ENCODE measurements around the gene MIER2.
"Not testable (repeated sequence)": the region's sequence is repeated elsewhere in the genome, so short reads cannot be mapped to it uniquely, and the experiment has no call there.

The MIER2 gene

DNA sequence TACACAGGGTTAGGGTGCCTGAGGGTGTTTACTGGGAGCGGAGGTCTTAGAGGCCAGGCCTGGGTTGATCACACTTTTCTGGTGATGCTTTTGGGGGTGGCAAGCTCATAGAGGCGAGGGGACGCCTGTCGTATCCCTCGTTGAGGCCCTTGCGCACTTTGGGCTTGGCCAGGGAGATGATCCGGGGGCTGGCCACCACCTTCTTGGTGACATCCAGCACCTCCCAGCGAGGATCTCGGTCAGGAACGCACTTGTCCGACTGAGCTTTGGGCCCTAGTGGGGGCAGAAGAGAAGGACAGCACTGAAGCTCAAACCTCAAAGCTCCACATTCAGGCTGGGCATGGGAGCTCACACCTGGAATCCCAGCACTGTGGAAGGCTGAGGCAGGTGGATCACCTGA lies 17.6 kb upstream of the MIER2 start:
- no peak for DNase-seq (ENCODE audit: low read depth)

- DNase-seq (ENCODE audit: low read depth) = no peak
These were observed 15.0 kb upstream of the MIER2 start for GRCh38 chr19:359653-359925.

DNA sequence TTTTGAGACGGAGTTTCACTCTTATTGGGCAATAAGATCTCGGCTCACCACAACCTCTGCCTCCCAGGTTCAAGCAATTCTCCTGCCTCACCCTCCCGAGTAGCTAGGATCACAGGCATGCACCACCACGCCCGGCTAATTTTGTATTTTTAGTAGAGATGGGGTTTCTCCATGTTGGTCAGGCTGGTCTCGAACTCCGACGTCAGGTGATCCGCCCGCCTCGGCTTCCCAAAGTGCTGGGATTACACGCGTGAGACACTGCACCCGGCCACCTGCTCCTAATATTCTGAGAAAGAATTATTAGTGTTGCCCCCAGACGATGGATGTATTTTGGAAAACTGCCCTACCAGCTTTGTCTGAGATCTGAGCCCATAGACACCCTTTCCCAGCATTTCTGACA lies 10.9 kb upstream of the MIER2 start:
- DNase-seq (ENCODE audit: low read depth) = not testable (repeated sequence)

DNA sequence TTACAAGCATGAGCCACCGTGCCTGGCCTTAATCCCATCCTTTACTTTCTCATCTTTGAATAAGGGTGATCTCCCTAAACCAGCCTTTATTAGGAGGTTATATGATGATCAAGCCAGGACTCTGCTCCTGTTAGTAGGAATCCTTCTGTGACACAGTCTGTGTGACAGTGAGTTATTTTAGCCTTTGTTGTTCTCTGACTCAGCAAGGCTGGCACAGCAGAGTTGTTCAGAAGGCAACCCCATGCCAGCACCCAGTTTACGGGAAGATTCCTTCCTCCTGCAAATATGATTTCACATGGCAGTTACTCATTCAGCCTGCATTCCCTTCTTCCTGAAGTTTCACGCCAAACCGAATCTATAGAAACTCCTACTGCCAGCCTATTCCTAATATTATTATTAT lies 10.5 kb upstream of the MIER2 start:
- no peak for DNase-seq (ENCODE audit: low read depth)

DNA sequence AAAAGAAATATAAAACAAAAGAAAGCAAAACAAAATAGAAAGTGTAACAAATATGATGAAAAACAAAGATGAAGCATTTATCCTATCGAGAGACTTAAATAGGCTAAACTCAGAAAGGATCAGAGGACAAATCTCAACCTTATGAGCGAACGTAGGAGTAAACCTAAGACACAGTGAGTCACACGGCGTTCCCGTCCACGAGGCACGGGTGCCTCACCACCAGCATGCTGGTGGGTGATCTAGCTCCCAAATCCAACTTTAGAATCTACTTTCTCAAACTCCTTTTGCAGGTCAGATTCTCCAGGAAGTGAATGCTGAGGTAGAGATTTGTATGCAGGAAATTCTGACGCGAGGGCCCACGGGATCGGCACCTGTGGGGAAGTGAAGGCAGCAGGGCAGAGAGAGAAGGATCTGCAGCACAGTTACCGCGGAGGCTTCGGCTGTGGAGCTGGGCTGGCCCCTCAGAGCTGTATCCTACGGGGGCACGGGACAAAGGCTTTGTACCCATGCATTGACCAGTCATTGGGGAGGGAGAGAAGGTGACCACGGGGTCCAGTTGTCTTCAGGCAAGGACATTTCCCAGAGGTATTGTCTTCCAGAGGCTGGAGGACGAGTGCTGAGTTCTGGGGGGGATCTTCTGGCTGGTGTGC lies 7.5 kb upstream of the MIER2 start:
- DNase-seq (ENCODE audit: low read depth) = no peak

DNA sequence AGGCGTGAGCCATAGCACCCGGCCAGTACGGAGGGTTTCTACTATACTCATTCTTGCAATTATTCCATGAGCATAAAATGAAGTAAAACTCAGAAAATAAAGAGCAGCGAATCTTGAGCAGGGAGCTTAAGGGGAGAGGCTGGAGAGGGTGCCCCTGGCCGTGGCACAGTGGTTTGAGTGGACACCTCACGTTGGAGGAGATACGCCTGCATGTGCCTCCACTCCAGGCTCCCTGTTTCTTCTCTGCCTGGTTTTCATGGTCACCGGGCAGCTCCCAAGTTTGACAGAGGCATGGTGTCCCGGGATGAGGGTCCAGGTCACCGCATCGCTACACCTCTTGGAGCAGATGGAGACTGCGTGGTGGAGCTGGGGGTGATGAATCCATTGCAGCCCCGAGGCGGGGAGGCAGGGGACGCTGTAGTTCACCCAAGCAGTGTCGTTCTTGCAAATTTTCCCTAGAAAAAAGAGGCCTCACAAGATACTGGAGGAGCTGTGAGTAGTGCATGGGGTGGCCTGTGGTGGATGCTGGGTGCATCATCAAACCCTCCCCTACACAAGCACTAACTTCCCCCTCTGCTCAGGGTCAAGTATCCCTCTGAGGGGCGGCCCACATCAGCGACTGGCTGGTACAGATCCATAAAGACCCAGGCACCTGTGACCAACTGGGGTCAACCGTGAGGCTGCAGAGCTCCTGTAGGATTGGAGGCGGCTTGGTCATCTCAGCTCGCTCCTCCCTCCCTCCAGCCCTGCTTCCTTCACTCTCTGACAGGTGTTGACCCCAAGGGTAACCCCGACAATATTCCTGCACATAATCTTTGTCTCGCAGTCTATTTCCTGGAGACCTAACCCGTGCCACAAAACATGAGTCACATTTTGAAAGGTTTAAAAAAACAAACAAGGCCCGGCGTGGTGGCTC lies 3.6 kb upstream of the MIER2 start:
- no peak for DNase-seq (ENCODE audit: low read depth)

DNA sequence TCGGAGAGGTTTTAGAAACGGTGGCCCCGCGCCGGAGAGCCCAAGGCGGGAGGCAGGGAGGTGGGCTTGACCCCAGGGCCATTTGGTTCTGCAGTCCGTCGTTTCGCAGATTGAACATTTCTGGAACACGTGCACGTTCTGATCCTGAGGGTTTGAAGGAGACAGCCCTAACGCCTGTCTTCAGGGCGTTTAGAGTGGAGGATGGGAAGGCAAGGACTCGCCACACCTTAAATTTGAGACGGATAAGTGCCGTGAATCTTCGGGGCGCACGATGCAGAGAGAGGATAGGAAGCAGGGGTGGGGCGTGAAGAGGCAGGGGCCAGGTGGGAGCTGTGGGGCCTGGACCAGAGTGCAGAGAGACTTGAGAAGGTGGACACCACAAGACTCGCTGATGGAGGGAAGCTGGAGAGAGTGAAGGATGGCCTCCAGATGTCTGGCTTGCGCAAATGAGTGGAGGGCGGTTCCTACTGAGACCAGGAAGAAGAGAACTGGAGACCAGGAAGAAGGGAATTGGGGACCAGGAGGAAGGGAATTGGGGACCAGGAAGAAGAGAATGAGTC lies 804 bp upstream of the MIER2 start:
- no peak for DNase-seq (ENCODE audit: low read depth)

DNA sequence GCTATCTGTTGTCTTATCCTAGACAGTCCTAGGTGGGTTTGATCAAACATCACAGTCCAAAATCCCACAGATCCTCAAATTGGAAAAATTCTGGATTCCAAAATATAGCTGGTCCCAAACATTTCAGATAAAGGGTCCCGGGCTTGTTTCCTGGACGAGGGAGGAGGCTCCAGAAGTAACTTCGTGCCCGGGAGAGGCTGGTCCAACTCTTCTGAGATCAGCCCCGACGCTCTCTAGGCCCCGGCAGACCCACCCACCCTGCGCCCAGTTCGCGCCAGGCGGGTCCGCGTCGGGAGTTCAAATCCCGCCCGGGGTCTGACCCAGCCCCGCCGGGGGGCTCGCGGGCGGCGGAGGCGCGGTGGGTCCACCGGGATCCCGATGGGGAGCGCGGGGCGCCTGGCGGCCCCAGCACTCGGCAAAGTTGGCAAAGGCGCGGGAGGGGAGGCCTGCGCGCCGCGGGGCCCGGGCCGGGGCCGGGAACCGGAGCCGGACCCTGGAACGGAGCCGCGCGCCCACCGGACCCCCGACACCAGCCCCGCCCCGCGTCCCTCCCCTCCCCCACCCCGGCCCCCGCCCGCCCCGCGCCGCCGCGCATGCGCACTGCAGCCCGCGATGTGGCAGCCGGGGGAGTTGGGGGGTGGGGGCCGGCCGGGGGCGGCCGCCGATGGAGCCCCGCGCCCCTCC lies 513 bp downstream of the MIER2 start:
- no peak for DNase-seq (ENCODE audit: low read depth)

DNA sequence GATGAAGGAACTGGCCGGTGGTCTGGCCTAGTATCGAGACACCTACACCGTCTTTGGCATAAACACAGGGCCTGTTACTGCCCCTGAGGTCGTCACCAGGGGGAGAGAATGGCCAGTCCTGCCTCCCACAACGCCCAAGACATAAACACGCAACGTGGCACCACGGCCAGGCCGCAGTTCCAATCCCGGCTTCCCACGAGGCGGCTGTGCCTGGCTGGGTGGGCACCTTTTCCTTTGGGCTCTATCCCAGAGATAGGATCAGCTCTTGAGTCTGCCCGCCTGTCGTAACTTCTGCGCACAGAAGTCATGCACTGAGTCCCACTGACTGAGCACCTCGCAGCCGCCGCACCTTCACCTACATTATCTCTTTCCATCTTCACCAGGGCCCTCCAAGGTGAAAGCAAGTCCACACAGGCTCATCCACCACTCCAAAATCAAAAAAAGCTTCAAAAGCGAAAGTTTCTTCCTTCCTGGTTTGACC lies 1.1 kb downstream of the MIER2 start:
- DNase-seq (ENCODE audit: low read depth) = no peak

DNA sequence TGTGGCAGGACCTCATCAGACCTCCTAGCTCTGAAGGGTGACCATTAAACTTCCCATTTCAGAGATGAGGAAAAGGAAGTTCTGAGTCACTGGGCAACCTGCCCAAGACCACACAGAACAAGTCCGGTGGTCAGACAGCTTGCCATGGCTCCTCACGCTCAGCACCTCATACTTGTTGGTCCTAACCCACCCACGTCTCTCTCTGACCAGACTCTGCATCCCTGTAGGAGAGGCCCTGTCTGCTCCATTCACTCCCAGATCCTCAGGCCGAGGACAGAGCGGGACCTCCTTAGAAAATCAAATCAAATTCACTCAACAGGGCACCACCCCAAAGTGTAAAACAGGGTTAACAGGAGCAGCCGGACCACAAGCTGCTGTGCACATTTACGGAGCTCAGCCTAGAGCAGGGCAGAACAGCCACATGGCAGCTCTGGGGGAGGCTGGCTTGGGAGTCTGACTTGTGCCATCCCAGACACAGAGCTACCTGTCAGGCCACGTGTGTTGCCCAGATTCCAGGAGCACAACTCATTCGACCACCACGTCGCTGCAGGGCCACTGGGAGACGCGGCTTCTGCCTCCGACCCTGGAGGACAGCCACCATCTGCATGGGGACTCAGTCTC lies 1.7 kb downstream of the MIER2 start:
- DNase-seq (ENCODE audit: low read depth) = no peak

GRCh38 chr19:342128-342455 lies 2.5 kb downstream of the MIER2 start:
- DNase-seq (ENCODE audit: low read depth) = no peak

DNA sequence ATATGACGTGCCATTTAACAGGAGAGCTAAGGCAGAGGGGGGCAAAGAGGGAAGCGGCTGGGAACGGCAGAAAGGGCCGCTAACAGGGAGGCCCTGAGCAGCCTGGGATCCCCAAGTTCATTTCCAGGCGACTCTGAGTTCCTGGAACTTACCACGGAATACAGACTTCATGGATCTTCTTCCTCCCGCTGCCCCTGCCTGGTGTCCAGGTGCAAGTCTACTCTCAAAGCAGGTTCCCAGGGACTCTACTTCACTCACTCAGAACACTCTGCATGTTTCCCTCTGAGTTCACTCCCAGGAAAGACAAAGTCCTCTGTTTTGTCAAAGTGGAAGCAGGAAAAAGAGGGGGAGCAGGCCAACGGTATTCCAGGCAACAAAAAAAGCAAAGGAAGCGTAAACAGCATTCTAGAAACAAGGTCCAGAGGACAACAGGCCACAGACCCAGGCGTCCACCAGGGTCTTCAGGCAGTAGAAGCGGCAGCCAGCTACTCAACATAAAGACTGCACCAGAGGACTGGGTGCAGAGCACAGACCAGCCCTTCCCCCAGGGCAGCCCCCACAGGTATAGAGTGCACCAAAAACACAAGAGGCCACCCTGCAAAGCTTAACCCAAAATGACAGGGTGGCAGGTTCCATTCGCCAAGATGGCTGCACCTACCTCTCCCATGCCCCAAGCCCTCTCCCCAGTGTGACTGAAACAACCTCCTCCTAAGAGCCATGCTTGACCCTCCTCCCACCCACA lies 3.0 kb downstream of the MIER2 start:
- no peak for DNase-seq (ENCODE audit: low read depth)

DNA sequence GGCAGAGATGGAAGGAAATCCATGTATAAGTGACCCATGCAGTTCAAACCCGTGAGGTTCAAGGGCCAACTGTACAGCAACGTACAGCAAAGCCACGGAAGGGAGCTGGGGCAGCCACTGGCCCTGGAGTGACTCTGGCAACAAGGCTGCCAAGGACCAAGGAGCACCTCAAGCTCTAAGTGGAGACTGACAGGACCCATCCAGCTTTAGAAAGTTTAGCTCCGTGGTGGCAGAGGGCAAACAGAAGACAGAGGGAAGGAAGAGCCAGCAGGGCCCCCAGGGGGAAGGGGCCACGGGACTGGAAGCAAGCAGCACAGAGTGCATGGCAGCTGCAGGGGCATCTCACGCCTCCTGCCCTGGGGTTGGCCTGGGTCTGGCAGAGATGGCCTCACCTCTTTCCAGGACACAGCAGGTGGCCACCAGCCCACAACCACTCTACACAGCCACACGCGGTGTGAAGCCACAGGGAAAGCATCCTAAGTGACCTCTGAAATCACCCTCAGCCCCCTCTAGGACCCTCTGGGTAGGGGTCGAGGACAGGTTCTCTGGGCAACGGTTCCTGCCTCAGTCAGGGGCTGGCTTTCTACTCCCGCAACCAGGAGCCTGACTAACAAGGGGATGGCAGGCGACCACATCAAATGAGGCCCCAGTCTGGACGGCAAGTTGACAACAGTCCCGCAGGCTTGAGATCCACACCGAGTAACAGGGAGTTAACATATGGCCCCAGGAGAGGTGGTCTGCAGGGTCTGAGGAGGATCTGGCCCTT lies 3.8 kb downstream of the MIER2 start:
- no peak for DNase-seq (ENCODE audit: low read depth)

- DNase-seq (ENCODE audit: low read depth) = no peak
These were observed 5.2 kb downstream of the MIER2 start for GRCh38 chr19:339262-339887.

DNA sequence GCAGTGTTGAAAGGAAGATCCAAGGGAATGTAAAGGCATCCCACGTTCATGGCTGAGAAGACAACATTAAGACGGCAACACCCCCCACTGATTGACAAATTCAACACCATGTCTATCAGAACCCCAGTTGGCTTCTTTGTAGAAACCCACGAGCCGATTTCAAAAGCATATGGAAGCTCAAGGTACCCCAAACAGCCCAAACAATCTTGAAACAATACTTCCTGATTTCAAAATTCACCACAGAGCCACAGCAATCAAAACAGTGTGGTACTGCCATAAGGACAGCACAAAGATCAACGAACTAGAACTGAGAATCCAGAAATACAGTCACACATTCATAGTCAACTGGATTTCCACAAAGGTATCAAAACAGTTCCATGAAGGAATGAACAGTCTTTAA lies 6.2 kb downstream of the MIER2 start:
- DNase-seq (ENCODE audit: low read depth) = no peak

GRCh38 chr19:336067-336614 lies 8.5 kb downstream of the MIER2 start:
- no peak for DNase-seq (ENCODE audit: low read depth)

DNA sequence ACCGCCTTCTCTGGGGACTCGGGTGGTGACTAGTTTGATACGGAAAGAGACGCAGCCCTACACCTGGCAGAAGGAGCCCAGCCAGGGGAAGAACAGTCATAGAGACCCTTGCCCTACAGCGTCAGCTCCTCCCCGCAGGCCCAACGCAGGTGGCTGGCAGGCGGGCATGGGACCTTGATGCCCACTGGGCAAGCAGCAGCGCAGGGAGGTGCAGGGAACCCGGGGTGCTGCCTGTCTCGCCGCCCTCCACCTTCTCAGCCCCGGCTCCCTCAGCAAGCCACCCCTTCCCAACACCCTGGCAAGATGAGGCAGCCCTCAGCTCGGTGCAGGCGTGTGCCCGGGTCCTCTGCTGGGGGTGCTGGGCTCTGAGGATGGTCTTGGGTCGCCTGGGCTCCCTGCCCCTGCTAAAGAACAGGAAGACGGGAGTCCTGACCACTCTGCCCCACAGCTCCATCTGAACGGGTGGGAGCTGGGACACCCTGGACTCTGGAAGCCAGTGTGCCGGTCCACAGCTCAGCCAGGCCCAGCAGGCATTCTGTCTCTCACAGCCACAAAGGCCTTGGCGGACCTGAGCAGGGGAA lies 9.0 kb downstream of the MIER2 start:
- DNase-seq (ENCODE audit: low read depth) = no peak

GRCh38 chr19:335072-335471 lies 9.5 kb downstream of the MIER2 start:
- no peak for DNase-seq (ENCODE audit: low read depth)

DNA sequence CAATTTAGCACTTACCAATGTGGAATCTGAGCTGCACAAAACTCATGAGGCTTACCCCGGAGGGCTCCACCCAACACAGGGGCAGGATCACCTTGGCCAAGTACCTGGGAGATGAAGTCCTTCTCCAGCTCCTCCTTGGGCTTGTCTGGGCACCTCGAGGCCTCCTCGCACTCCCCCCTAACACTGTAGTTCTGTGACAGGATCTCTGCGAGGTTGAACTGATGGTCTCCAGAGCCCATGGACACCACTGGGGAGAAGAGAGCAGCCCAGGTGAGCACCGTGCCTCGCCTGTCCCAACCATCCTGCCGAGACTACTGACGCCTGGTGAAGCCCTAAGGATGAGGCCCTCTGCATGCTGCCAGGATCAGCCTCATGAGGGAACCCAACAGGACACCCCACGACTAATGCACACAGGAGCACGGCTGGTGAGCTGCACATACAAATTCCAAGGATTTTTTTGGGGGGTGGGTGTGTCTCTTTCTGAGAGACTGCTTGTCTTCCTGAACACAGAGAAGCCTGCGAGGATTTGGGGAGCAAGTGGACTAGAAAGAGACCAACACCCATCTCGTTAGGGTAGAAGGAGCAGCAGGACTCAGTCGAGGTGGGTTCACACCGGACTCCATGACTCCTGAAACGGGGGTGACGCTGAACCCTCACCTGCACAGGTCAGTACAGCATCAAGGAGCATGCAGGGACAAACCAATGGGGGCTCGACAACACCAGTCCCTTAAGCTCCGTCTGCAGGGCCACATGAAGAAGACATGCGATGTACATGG lies 10.1 kb downstream of the MIER2 start:
- DNase-seq (ENCODE audit: low read depth) = no peak
